Measurements from ENCODE around the gene MALT1.

- TF ChIP-seq CTCF (IDR thresholded peaks at IDR 0.05) = no peak
- TF ChIP-seq POLR2A (IDR thresholded peaks at IDR 0.05) = no peak
These were observed 59.4 kb downstream of the MALT1 start for GRCh38 chr18:58730618-58731017.
